Osteocyte (in vitro differentiated cells): ENCODE measurements around the gene SMARCB1. TPM values are rescaled to one million over a fixed set of nuclear protein-coding genes. Genes with fewer than 3 reads are reported as not detected.

ENCODE experiments used
- DNase-seq: peaks from one replicate; pipeline ENCODE4 v3.0.0; 2021; ENCODE audit warnings: mixed read lengths; ENCODE audit not compliant: unreplicated experiment; ENCODE audit errors: extremely low spot score
- H3K27ac Mint-ChIP-seq: one replicate; pipeline ENCODE4 v1.8.0; 2021; ENCODE audit warnings: mild to moderate bottlenecking, mixed read lengths; ENCODE audit not compliant: unreplicated experiment
- H3K27me3 Mint-ChIP-seq: one replicate; pipeline ENCODE4 v1.8.0; 2021; ENCODE audit warnings: mixed read lengths; ENCODE audit not compliant: unreplicated experiment
- H3K36me3 Mint-ChIP-seq: one replicate; pipeline ENCODE4 v1.8.0; 2021; ENCODE audit warnings: mixed read lengths; ENCODE audit not compliant: unreplicated experiment
- H3K4me1 Mint-ChIP-seq: one replicate; pipeline ENCODE4 v1.8.0; 2021; ENCODE audit warnings: mixed read lengths; ENCODE audit not compliant: unreplicated experiment
- H3K4me3 Mint-ChIP-seq: one replicate; pipeline ENCODE4 v1.8.0; 2021; ENCODE audit warnings: mild to moderate bottlenecking, moderate library complexity, mixed read lengths; ENCODE audit not compliant: unreplicated experiment
- H3K9me3 Mint-ChIP-seq: one replicate; pipeline ENCODE4 v1.8.0; 2021; ENCODE audit warnings: mixed read lengths; ENCODE audit not compliant: unreplicated experiment
- CTCF ChIP-seq: fragments of 200-600 bp; sonication (generic); IDR thresholded peaks from 2 replicates; pipeline ENCODE4 v1.5.0; 2021; ENCODE audit warnings: antibody characterized with exemption, mild to moderate bottlenecking, moderate library complexity
- total RNA-seq: library from RNA; stranded (reverse); gene quantifications from 2 replicates; pipeline ENCODE4 v1.2.1, GENCODE V29; 2021

Gene SMARCB1
- total RNA-seq, 1 donor from 2014 or later, result 126 TPM

DNA sequence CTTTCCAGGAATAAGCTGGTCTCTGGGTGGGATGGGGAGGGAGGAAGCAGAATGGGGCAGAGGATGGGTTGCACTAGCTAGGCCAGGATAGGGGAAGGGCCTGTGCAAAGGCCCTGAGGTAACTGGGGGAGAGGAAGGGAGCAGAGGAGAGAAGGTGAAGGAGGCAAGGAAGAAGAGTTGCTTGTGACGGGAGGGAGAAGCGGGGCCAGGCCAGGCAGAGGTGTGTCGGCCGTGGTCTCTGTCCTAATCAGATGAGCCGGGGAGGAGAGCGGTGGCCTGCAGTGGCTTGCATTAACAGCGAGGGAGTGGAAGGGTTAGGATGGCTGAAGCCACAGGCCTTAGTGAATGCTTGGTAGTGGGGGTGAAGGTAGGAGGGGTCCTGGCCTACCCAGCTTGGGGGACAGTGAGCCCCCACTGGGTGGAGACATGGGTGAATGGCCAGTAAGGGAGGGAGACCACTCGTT lies 58.0 kb downstream of the SMARCB1 start:
- Mint-ChIP-seq H3K27ac (no peak overlapping the region), H3K9me3 (no peaks in the 10 kb centered on the region), H3K4me3 (no peak overlapping the region), H3K36me3 (no peaks in the 10 kb centered on the region), H3K4me1 (peaks cover 17% of the 10 kb centered on the region), H3K27me3 (no peaks in the 10 kb centered on the region)
- no peak for TF ChIP-seq CTCF
- no peak for DNase-seq

GRCh38 chr22:23845265-23846080 lies 58.7 kb downstream of the SMARCB1 start:
- DNase-seq, result no peak
- no peak overlapping the region for H3K27ac Mint-ChIP-seq
- H3K9me3 Mint-ChIP-seq, result no peaks in the 10 kb centered on the region
- H3K27me3 Mint-ChIP-seq, result no peaks in the 10 kb centered on the region
- no peaks in the 10 kb centered on the region for H3K36me3 Mint-ChIP-seq
- peaks cover 17% of the 10 kb centered on the region for H3K4me1 Mint-ChIP-seq
- no peak overlapping the region for H3K4me3 Mint-ChIP-seq
- TF ChIP-seq CTCF, result no peak

- H3K4me3 Mint-ChIP-seq, result no peak overlapping the region
- H3K27me3 Mint-ChIP-seq, result no peaks in the 10 kb centered on the region
- no peak overlapping the region for H3K27ac Mint-ChIP-seq
- no peak for TF ChIP-seq CTCF
- no peaks in the 10 kb centered on the region for H3K9me3 Mint-ChIP-seq
- DNase-seq, result no peak
- H3K4me1 Mint-ChIP-seq, result peaks cover 17% of the 10 kb centered on the region
- no peaks in the 10 kb centered on the region for H3K36me3 Mint-ChIP-seq
These were observed 59.3 kb downstream of the SMARCB1 start for GRCh38 chr22:23846081-23846469.

GRCh38 chr22:23847310-23847920 lies 60.6 kb downstream of the SMARCB1 start:
- Mint-ChIP-seq H3K4me1 (peaks cover 17% of the 10 kb centered on the region), H3K4me3 (no peak overlapping the region), H3K9me3 (no peaks in the 10 kb centered on the region), H3K27ac (no peak overlapping the region), H3K27me3 (no peaks in the 10 kb centered on the region), H3K36me3 (no peaks in the 10 kb centered on the region)
- TF ChIP-seq CTCF, result no peak
- no peak for DNase-seq
